ENCODE data around the gene TRIM43B. TPM values are rescaled to one million over a fixed set of nuclear protein-coding genes. Genes with fewer than 3 reads are reported as not detected.
A peak's percentile ranks its signal among the peaks of the same experiment; 100 is the strongest.
"Not testable (repeated sequence)": the region's sequence is repeated elsewhere in the genome, so short reads cannot be mapped to it uniquely, and the experiment has no call there.

Gene TRIM43B
- total and polyA plus RNA-seq, 11 donors: not detected

- Histone ChIP-seq H3K9me3 (peaks cover 0 to 4% (median 0%) of the 10 kb centered on the region in 12 donors), H3K27me3 (no peaks in the 10 kb centered on the region), H3K4me3 (peak overlapping the region in 11 of 12 donors; percentile 56 to 95 (median 83)), H3K27ac (peak overlapping the region in 11 of 12 donors; percentile 6 to 90 (median 81)), H3K4me1 (peaks cover 0 to 21% (median 15%) of the 10 kb centered on the region in 12 donors), H3K36me3 (peaks cover 0 to 6% (median 0%) of the 10 kb centered on the region in 9 donors)
- intact Hi-C loops (cut with DNase I): loop anchor here in 1 of 10 donors (5.0 kb wide), 1 partner anchor 202 kb away; no protein-coding TSS in a partner anchor
- peak; percentile 19 to 68 (median 46) for DNase-seq
- WGBS, 4 donors: 77 to 88% (median 82%) methylated on average over 39 to 41 of the region's 41 CpGs
- peak in 1 of 4 donors; percentile 24 for ATAC-seq
- no peak for TF ChIP-seq POLR2A (IDR thresholded peaks at IDR 0.05)
- TF ChIP-seq, protein P1, sequence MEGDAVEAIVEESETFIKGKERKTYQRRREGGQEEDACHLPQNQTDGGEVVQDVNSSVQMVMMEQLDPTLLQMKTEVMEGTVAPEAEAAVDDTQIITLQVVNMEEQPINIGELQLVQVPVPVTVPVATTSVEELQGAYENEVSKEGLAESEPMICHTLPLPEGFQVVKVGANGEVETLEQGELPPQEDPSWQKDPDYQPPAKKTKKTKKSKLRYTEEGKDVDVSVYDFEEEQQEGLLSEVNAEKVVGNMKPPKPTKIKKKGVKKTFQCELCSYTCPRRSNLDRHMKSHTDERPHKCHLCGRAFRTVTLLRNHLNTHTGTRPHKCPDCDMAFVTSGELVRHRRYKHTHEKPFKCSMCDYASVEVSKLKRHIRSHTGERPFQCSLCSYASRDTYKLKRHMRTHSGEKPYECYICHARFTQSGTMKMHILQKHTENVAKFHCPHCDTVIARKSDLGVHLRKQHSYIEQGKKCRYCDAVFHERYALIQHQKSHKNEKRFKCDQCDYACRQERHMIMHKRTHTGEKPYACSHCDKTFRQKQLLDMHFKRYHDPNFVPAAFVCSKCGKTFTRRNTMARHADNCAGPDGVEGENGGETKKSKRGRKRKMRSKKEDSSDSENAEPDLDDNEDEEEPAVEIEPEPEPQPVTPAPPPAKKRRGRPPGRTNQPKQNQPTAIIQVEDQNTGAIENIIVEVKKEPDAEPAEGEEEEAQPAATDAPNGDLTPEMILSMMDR (IDR thresholded peaks at IDR 0.05): no peak
Observed at GRCh38 chr2:95525294-95526035, 40.9 kb upstream of the TRIM43B start.

DNA sequence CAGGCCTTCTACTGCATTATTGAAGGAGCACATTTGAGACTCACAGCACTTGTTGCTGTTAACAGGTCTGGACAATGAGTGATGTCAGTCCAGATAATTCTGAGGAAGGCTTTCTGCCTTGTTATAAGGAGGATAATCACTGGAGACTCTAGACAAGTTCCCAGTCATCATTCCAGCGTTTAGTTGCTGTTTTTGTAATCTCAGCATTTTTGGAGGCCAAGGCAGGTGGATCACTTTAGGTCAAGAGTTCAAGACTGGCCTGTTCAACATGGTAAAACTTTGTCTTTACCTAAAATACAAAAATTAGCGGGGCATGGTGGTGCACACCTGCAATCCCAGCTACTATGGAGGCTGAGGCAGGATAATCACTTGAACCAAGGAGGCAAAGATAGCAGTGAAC, 39.6 kb upstream of the TRIM43B start:
- TF ChIP-seq, protein P1 (IDR thresholded peaks at IDR 0.05): no peak
- no peak for TF ChIP-seq POLR2A (IDR thresholded peaks at IDR 0.05)
- Histone ChIP-seq H3K4me3 (no peak overlapping the region), H3K4me1 (peaks cover 0 to 21% (median 15%) of the 10 kb centered on the region in 12 donors), H3K27me3 (no peaks in the 10 kb centered on the region), H3K9me3 (peaks cover 0 to 4% (median 0%) of the 10 kb centered on the region in 12 donors), H3K27ac (no peak overlapping the region), H3K36me3 (no peaks in the 10 kb centered on the region)
- intact Hi-C loops (cut with DNase I): no loop called here
- ATAC-seq (no peak), DNase-seq (no peak)
- 79 to 82% (median 80%) methylated on average over 2 of the region's 2 CpGs for WGBS, 4 donors

- ATAC-seq: no peak
- intact Hi-C loops (cut with DNase I): no loop called here
Observed at GRCh38 chr2:95514718-95515117, 30.2 kb upstream of the TRIM43B start.

DNA sequence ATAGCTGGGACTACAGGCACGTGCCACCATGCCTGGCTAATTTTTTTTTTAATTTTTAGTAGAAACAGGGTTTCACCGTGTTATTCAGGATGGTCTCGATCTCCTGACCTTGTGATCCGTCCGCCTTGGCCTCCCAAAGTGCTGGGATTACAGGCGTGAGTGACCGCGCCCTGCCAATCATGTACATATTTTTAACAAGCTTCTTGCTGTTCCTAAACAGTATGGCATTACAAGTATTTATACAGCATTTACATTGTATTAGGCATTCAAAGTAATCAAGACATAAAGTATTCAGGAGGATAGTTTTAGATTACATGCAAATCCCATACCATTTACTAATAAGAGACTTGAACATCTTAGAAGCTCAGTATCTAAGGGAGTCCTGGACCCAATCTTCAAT, 29.7 kb upstream of the TRIM43B start:
- H3K9me3 ChIP-seq; DNase-seq; H3K4me3 ChIP-seq; intact Hi-C loops (cut with DNase I); H3K4me1 ChIP-seq; H3K27ac ChIP-seq; H3K36me3 ChIP-seq; ATAC-seq; H3K27me3 ChIP-seq: not testable (repeated sequence)
- WGBS, 4 donors: 89 to 92% (median 91%) methylated on average over 8 of the region's 8 CpGs

More at GRCh38 chr2:95514718-95515117, 30.2 kb upstream of the TRIM43B start:
- H3K4me1 ChIP-seq: peaks cover 0 to 7% (median 0%) of the 10 kb centered on the region in 12 donors
- TF ChIP-seq, protein P1 (IDR thresholded peaks at IDR 0.05): no peak
- no peak for TF ChIP-seq POLR2A (IDR thresholded peaks at IDR 0.05)
- no peak for DNase-seq
- no peak overlapping the region for H3K27ac ChIP-seq
- H3K27me3 ChIP-seq: no peaks in the 10 kb centered on the region
- WGBS, 4 donors: 58 to 68% (median 65%) methylated on average over 6 of the region's 6 CpGs
- H3K4me3 ChIP-seq: no peak overlapping the region
- no peaks in the 10 kb centered on the region for H3K9me3 ChIP-seq
- no peaks in the 10 kb centered on the region for H3K36me3 ChIP-seq
